22Rv1 (cell line): ENCODE data around the gene CCDC6.

ENCODE experiments used
- H3K27ac ChIP-seq: fragments of 450-650 bp; 2 replicates; pipeline ENCODE4 v1.5.1; 2017
- CTCF ChIP-seq: fragments of 450-650 bp; IDR thresholded peaks from 2 replicates; pipeline ENCODE4 v1.5.1; 2017; ENCODE audit warnings: mild to moderate bottlenecking
- ZFX ChIP-seq: fragments of 450-650 bp; IDR thresholded peaks from 2 replicates; pipeline ENCODE4 v1.6.1; 2017; ENCODE audit warnings: antibody characterized with exemption, borderline replicate concordance

The CCDC6 gene

GRCh38 chr10:59867590-59867989, 38.8 kb downstream of the CCDC6 start:
- TF ChIP-seq CTCF (no peak), ZFX (no peak)
- no peak overlapping the region for H3K27ac ChIP-seq

GRCh38 chr10:59865101-59865500, 41.3 kb downstream of the CCDC6 start:
- TF ChIP-seq ZFX = no peak
- TF ChIP-seq CTCF = 0 out of 2 replicates have a peak, but pooled peaks have one; percentile 25
- H3K27ac ChIP-seq = no peak overlapping the region

GRCh38 chr10:59864141-59864962, 42.0 kb downstream of the CCDC6 start:
- H3K27ac ChIP-seq = no peak overlapping the region
- no peak for TF ChIP-seq ZFX
- no peak for TF ChIP-seq CTCF

GRCh38 chr10:59859570-59859969, 46.8 kb downstream of the CCDC6 start:
- no peak overlapping the region for H3K27ac ChIP-seq
- no peak for TF ChIP-seq ZFX
- no peak for TF ChIP-seq CTCF

GRCh38 chr10:59857921-59858320, 48.4 kb downstream of the CCDC6 start:
- no peak overlapping the region for H3K27ac ChIP-seq
- TF ChIP-seq ZFX (no peak), CTCF (no peak)

- TF ChIP-seq ZFX (no peak), CTCF (no peak)
- no peak overlapping the region for H3K27ac ChIP-seq
These were observed 49.3 kb downstream of the CCDC6 start for GRCh38 chr10:59857049-59857448.

GRCh38 chr10:59856104-59856503, 50.3 kb downstream of the CCDC6 start:
- H3K27ac ChIP-seq = no peak overlapping the region
- TF ChIP-seq CTCF (no peak), ZFX (no peak)
